Left ventricle myocardium superior (tissue), 1 donor: ENCODE data around the gene FCN1. TPM values are rescaled to one million over a fixed set of nuclear protein-coding genes. Genes with fewer than 3 reads are reported as not detected.

Experiments
- ATAC-seq: fragments of 200-7000 bp; cut with Tn5 transposase; one replicate; pipeline ENCODE4 v1.9.1; 2020; ENCODE audit warnings: mild to moderate bottlenecking, moderate library complexity
- DNase-seq: peaks from one replicate; pipeline ENCODE4 v3.0.0-alpha.2; 2020
- intact Hi-C: fragments of 100-400 bp; cut with micrococcal nuclease; formaldehyde crosslinking; loops from one replicate; pipeline ENCODE4 v1.11.0; 2022
- total RNA-seq: library from RNA; stranded (reverse); fragmentation: NEBNext Ultra II Directional; extraction: Animal tissue kit (Norgen Biotek cat#: 25700); gene quantifications from one replicate; pipeline ENCODE4 v1.2.1, GENCODE V29; 2021
- donor health status: DM: no; HTN: yes; CAD: no; lungs with severe emphysema.

Gene FCN1
- total RNA-seq, 1 donor from 2014 or later: 5.7 TPM

DNA sequence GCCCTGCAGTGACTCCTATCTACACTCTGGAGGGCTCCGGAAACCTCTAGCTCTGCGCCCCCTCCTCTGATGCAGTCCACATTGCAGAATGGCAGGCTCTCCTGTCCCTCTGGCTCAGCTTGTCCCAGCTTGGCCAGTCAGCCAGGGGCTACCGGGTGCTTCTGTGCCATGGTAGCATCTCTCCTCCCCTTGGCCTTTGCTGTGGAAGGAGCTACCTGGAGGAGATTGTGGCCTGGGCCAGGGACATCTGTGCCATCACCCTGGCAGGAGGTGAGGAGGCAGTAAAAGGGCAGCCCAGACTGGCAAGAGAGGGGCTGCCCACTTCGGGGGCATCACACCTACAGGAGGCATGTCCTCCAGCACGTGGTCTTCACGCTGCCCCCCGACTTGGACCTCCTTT lies 38.1 kb upstream of the FCN1 start:
- intact Hi-C loops: no loop called here
- ATAC-seq: no peak
- DNase-seq: peak; percentile 9

DNA sequence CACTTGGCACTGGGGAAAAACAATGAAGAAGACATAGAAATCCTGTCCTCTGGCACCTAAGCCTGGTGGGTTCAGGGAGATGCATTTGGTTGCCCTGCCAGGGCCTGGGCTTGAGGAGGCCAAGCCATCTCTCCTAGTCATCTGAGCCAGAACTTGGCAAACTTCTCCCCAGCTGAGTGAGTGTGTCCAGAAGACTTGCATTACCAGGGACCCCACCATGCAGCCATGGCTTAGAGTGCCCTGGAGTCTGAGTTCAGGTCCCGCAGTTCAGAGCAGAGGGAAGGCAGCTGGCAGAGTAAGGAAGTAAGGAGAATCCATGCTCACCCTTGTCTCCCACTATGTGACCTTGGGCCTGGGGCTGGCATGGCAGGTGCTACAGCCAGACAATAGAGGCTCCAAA lies 37.4 kb upstream of the FCN1 start:
- no peak for ATAC-seq
- no peak for DNase-seq
- intact Hi-C loops: no loop called here

DNA sequence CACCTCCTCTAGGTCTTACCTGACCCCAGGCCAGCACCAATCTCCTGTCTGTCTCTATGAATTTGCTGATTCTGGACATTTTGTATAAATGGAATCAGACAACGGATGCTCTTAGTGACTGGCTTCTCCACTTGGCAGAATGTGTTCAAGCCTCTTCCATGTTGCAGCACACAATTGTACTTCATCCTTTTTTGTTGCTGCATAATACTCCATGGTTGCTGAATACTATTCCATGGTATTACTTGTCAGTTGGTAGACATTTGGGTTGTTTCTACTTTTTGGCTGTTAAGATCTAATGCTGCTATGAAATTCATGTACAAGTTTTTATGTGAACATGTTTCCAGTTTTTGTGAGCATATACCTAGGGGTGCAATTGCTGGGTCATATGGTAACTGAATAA lies 34.3 kb upstream of the FCN1 start:
- intact Hi-C loops: no loop called here
- no peak for ATAC-seq
- no peak for DNase-seq

DNA sequence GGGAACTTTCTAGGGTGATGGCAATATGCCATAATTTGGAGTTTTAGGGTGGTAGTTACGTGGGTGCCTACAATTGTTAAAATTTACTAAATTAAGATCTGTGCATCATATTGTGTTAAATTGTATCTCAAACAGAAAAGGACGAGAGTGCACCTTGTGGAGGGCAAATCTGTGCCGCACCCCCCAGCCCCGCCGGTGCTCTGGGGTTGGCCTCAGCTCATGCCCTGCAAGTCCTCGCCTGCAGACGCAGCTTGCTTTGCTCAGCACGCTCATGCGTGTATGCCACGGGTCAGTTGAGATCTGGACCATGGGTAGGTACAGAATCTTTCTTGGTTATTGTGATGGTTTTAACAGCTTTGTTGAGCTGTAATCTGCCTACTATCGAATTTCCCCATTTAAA lies 33.7 kb upstream of the FCN1 start:
- DNase-seq: no peak
- ATAC-seq: no peak
- intact Hi-C loops: no loop called here

DNA sequence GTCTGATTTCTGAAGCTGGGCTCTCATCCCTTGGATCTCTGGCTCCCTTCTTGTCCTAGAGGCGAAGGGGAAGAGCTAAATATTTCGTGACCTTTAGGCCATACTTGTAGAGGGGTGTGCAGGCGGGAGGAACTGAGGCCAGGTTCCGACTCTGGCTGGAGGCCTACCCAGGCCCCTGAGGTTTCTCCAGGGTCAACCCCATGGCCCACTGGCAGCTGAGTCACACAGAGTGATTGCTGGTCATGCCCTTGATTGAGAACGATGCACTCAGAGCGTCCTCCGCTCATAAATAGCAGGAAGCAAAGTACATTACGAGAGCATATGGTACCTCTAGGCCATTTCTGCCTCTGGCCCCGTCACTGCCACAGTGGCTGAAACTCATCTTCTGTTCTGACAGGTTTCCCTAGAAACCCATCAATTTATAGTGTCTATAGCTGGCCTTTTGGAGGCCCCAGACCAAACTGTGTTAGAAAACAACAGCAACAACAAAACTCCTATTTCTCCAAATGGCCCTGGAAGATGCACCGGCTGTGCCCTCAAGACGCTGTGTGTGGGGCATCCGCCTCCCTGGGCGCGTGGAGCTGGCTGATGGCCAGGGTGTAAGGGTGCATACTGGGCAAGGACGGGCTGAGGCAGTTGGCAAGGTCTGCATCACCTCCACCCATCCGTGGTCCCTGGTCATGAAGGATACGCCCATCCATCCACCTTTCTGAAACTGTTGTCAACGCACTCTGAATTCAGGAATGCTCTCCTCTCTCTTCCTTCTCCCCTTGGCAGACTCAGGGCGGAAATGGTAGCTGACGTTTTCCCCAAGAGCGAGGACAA lies 32.9 kb upstream of the FCN1 start:
- DNase-seq (no peak), ATAC-seq (no peak)
- intact Hi-C loops: no loop called here

DNA sequence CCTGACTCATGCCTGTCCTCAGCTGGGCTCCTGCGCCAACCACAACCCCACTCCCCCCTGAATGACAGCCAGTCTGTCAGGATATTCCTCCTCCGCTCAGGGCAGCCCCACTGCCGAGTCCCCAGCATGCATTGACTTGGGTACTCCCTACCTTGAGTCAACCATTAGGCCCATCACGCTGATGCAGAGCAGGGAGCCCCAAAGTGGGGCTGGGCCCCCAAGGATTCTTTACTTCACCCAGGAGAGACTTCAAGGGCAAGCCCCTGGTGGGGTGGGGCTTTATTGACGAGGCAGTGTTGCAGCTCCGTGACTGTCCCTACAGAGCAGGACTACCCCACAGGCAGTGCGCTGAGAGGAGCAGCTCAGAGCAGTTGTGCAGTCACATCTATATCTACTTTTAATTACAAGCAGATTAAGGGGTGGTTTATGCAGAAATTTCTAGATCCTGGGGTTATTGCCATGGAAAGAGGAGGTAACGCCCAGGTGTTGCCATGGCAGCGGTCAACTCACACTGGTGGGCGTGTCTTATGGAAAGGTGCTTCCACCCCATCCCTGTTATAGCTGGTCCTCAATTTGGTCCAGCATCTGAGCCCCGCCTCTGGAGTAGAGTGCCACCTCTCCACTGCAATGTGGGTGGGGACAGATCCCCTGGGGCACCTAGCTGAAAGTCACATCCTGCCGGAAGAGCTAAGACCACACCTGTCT lies 32.1 kb upstream of the FCN1 start:
- ATAC-seq: no peak
- intact Hi-C loops: no loop called here
- no peak for DNase-seq

DNA sequence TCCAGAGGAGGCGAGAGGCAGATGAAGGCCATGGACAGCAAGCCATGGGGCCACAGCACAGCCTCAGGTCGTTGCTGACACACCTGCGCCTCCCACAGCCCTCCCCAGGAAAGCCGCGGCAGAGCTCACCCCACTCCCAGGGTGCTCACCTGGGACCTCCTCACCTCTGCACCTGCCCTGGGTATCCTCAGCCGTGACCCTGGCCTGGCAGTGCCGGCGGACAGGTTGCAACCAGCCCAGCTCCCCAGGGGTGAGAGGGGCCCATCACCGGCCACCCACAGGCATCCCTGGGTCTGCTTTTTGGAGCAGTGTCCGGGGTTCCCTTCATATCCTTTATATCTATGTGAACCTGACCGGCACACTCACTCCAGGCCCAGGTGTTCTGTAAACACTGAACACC lies 30.4 kb upstream of the FCN1 start:
- DNase-seq: no peak
- ATAC-seq: no peak
- intact Hi-C loops: no loop called here

DNA sequence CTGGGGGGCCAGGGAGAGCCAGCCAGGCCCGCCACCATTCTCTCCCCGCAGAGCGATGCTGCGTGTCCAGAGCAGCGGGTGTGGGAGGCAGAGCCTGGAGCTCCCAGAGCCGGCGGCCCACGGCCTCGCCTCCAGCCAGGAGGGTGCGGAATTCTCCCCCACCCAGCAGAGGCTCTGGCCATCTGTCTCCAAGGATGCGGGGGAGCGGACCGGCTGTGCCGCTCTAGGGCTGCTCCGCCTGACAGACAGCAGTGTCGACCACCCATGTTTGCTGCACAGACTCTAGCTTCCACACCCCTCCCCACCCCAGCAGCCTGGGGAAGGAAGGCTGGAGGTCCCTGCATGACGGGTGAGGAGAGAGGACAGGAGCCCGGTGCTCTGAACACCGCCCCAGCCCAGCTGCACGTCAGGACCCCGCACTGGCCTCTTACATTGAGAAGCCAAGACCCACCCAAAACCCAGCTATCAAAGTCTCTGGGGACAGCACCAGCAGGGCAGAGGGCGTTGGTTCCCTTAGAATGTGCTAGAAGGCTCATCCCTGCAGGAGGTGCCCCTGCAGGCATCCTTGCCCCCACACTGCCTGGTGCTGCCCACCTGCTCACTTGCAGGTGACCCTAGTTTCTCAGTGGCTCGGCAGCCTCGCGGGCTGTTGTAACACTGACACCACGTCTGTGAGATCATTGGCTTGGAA lies 29.7 kb upstream of the FCN1 start:
- no peak for DNase-seq
- intact Hi-C loops: no loop called here
- ATAC-seq: no peak

DNA sequence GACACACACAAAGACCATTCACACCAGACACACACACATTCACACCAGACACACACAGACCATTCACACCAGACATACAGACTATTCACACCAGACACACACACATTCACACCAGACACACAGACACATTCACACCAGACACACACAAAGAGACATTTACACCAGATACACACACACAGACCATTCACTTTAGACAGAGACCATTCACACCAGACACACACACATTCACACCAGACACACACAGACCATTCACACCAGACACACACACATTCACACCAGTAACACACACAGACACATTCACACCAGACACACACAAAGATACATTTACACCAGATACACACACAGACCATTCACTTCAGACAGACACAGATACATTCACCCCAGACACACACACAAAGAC lies 29.0 kb upstream of the FCN1 start:
- intact Hi-C loops: no loop called here
- DNase-seq (no peak), ATAC-seq (no peak)

DNA sequence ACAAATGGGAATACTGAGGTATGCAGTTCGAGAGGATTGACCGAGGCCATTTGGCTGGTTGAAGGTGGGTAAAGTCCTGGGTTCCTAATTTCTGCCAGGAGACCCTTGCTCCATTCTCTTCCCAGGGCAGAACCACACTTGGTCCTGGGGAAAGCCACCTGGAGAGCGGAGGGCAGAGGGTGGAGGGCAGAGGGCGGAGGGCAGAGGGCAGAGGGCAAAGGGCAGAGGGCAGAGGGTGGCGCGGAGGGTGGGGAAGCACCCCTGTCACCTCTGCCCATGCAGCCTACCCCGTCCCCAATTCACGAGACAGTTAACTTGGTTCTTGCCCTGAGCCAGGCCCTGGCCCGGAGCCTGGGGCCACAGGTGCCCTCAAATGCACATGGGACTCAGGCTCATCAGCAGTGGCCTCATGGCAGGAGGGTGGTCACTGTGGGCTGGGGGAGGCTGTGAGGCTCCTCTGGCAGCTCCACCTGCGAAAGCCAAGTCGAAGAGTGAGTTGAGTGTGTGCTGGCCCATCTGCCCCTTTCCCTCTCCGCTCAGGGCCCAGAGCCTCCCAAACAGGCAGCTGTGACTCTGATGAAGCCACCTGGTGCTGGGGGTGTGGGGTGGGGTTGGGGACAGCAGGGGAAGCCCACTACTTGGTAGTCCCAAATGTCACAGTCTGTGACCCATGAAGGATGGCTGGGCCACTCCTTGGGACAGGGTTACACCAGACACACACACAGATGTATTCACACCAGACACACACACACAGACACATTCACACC lies 28.0 kb upstream of the FCN1 start:
- intact Hi-C loops: no loop called here
- ATAC-seq (no peak), DNase-seq (no peak)

DNA sequence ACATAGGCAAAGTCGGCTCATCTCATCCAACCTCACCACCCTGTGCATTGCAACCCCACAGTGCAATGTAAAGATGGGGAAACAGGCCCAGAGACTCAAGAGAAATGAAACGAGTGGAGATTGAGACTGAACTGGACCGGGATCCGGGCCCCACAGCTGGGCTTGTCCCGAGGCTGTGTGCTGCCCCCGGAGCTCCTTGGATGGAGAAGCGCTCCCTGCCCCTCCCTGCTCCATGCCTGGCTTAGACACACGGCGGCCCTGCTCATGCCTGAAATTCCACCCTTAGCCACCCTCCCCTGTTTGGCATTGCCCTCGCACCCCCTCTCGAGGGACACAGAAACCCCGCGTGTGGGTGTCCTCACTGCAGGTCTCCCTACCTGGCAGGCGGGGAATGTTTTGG lies 27.2 kb upstream of the FCN1 start:
- ATAC-seq (peak; percentile 33), DNase-seq (no peak)
- intact Hi-C loops: no loop called here

DNA sequence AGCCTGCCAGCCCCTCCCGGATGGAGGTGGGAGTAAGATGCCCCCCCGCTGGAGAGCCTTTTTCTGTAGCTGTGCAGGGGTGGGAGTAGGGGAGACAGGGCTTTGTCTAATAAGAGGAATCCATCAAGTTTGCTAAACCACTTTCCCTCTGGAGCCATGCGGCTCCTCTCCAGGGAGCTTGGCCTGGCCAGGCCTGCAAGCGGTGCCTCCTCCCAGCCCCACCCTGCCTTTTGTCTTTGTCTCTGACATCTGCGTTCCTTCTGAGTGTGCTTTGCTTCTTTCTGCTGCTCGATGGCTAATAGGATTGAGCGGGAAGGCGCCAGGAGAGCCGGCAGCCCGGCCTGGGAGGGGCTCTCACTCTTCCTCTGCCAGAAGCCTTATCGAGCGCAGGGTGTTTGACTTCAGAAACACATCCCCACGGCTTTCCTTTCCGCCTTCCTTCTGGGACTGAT lies 26.7 kb upstream of the FCN1 start:
- peak; percentile 50 for DNase-seq
- ATAC-seq: peak; percentile 83
- intact Hi-C loops: no loop called here

DNA sequence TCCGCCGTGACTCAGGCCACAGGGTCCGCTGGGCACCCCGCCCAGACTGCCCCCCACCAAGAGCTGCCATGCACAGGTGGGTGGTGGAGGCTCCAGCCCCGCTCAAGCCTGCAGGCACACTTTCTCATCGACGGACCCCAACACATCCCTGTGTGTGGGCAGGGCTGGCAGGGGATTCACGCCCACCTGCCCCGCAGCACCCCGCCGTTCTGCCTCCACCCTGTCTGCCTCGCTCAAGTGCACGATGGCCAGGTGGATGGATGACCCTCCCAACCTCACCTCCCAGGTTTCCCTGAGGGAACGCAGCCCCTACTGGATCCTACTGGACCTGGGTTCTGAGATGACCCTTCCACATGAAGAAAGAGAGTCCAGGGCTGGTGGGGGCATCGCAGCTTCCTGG lies 26.1 kb upstream of the FCN1 start:
- intact Hi-C loops: no loop called here
- no peak for ATAC-seq

DNA sequence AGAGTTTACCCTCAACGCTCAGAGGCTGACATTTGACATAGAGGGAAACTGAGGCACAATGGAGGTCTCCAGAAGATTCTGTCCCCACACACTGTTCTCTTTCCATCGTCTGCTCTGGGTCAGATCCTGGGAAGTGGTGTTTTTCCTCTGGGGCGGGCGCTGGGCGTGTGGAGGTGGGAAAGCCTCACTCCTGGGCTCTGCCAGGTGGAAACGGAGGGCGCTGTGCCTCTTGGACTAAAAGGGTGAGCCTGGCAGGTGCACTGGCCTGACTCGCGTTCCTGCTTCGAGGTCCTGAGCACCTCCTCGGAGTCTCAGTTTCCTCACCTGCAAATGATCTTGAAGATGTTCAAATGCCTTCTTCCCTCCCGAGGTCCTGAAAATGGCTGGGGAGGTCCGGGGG lies 25.7 kb upstream of the FCN1 start:
- intact Hi-C loops: no loop called here
- no peak for ATAC-seq
- DNase-seq: no peak

More for the DNA sequence above, 26.1 kb upstream of the FCN1 start:
- no peak for DNase-seq

DNA sequence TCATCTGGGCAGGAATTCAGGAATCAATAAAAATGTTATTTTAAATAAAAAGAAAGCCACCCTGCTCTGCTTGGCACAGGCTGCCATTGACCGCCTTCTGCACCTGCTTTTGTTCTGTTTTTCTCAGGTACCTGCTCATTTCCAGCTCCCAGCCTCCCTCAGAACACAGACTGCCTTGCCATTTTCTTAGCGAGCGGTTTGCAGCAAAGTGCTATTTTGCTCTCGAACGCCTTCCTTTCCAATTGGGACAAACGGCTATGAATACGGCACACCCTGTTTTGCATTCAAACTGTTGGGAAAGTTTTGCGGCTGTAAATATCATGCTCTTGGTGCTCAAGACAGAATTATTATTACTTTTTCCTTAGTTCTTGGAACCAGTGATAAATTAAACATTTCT lies 25.1 kb upstream of the FCN1 start:
- DNase-seq: no peak
- intact Hi-C loops: no loop called here
- ATAC-seq: no peak

DNA sequence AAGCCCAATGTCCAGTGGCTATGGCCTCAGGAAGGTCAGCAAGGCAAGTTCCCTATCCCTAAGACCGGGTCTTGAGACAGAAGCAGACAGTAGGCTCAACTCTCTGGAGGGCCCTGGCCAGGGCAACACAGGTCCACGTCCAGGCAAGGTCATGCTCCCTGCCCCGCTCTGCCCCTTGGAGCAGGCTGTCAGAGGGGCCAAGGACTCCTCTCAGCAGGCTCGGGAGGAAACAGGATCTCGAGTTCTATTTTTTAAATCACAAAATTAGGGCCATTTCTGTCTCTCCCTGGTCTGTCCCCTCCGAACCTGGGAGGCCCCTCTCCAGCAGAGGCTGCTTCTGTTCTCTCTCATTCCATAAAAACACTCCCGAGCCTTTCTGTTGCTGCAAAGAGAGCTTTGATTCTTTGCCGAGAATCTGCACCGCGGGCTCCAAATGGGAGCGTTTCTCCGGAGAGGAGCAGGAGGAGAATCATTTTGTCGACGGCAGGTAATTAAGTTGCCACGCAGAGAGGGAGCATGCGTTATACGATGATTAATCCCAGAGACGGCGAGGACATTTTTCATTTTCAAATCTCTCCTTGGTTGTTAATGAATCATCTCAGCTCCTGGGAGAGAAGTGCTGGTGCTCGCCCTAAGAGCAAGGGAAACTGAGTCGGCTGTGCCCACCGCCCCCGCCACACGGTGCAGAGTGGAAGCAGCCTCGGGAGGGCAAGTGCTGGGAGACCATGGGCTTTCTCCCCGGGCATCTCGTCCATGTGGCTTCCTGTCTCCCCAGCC lies 24.5 kb upstream of the FCN1 start:
- DNase-seq: no peak
- intact Hi-C loops: no loop called here
- no peak for ATAC-seq

DNA sequence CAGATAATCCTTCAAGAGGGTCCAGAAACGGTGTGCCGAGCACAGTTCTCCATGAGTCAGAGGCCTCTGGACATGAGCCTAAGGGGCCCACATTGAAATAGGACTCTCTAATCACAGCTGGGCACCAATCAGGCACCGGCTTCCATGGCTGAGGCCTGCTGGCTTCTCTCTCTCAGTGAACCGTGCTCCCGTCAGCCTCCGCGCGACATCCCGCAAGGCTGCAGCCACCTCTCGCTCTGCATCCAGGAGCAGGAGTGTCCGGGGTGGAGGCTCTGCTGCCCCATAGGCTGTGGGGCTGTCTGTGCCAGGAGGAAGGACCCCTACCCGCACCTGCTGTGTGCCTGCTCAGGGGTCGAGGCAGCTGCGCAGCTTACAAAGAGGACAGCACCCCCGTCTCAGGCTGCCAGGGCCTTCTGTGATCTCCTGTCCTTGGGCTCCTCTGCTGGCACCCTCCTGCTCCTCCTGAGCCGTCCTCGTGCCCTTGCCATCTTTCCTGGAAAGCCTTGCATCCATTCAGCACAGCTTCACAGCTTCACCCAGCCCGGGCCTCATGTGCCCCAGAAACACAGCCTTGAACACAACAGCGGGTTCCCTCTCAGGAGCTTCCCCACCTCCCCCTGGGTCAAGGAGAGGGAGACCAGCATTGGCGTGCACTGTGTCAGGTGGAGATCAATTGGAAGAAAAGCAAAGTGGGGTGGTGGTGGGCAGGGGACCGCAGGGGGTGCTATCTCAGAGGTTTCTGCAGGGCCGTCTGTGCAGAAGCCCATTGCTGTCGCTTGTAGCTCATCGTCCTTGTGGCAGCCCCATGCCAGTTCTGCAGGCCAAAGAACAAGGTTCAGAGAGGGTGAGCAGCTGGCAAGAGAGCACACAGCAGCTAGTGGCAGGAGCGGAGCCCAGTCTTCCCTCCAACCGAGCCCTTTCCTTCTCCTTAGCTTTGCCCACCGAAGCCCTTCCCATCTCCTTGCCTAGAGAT lies 22.8 kb upstream of the FCN1 start:
- no peak for DNase-seq
- no peak for ATAC-seq
- intact Hi-C loops: no loop called here

DNA sequence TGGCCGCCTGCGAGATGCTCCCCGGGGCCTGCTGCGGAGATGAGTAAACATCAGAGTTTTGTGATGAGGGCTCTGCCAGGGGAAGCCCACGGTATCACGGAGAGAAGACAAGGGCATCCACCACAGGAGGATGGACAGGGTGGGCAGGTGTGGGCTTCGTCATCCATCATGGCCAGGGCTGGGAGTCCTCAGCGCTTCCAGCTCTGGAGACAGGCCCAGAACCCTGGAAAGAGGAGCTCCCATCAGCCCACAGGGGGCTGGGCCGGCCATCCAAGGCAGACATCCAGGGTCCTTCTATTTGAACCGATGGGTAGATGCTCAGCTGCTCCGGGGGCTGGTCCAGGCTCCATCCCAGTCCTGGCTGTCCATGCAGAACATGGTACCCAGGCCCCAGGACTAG lies 22.1 kb upstream of the FCN1 start:
- DNase-seq (no peak), ATAC-seq (no peak)
- intact Hi-C loops: no loop called here
